H9 (cell line): ENCODE measurements around the gene PLCB1. TPM values are rescaled to one million over a fixed set of nuclear protein-coding genes. Genes with fewer than 3 reads are reported as not detected.
"Not testable (repeated sequence)": the region's sequence is repeated elsewhere in the genome, so short reads cannot be mapped to it uniquely, and the experiment has no call there.

Experiments used
- DNase-seq: peaks from one replicate; pipeline ENCODE4 v3.0.0-alpha.2; 2017
- H2AFZ ChIP-seq: one replicate; pipeline ENCODE4 v1.6.1; 2013; ENCODE audit warnings: mild to moderate bottlenecking, low read length, control low read depth, moderate library complexity
- H2AK5ac ChIP-seq: 2 replicates; pipeline ENCODE4 v1.6.1; 2013; ENCODE audit warnings: low read length, control low read depth, mixed read lengths; ENCODE audit not compliant: insufficient read length
- H2BK120ac ChIP-seq: one replicate; pipeline ENCODE4 v1.6.1; 2013; ENCODE audit warnings: low read depth, mild to moderate bottlenecking, low read length, control low read depth, inconsistent platforms; ENCODE audit not compliant: poor library complexity, severe bottlenecking
- H2BK12ac ChIP-seq: 2 replicates; pipeline ENCODE4 v1.6.1; 2013; ENCODE audit warnings: low read length, control low read depth, mixed read lengths, low read depth; ENCODE audit not compliant: insufficient read length
- H2BK15ac ChIP-seq: 2 replicates; pipeline ENCODE4 v1.6.1; 2013; ENCODE audit warnings: low read depth, low read length, control low read depth
- H2BK20ac ChIP-seq: one replicate; pipeline ENCODE4 v1.6.1; 2013; ENCODE audit warnings: low read depth, mild to moderate bottlenecking, low read length, control low read depth, inconsistent platforms; ENCODE audit not compliant: poor library complexity, severe bottlenecking
- H2BK5ac ChIP-seq: 2 replicates; pipeline ENCODE4 v1.6.1; 2013; ENCODE audit warnings: low read length, control low read depth, mixed read lengths; ENCODE audit not compliant: insufficient read length
- H3K14ac ChIP-seq: 2 replicates; pipeline ENCODE4 v1.6.1; 2013; ENCODE audit warnings: low read length, control low read depth; ENCODE audit not compliant: insufficient read depth
- H3K18ac ChIP-seq: 2 replicates; pipeline ENCODE4 v1.6.1; 2013; ENCODE audit warnings: low read depth, mild to moderate bottlenecking, mixed read lengths, low read length, control low read depth; ENCODE audit not compliant: insufficient read length
- H3K23ac ChIP-seq: 2 replicates; pipeline ENCODE4 v1.6.1; 2013; ENCODE audit warnings: low read length, control low read depth, mixed read lengths, low read depth; ENCODE audit not compliant: insufficient read length
- H3K23me2 ChIP-seq: 2 replicates; pipeline ENCODE4 v1.6.1; 2013; ENCODE audit warnings: low read depth, mild to moderate bottlenecking, mixed read lengths, low read length, control low read depth; ENCODE audit not compliant: insufficient read length, poor library complexity, severe bottlenecking
- H3K27ac ChIP-seq: 2 replicates; pipeline ENCODE4 v1.5.1; 2013; ENCODE audit warnings: low read length, control low read depth, mixed read lengths, low read depth; ENCODE audit not compliant: insufficient read length
- H3K27me3 ChIP-seq: 2 replicates; pipeline ENCODE4 v1.6.1; 2013; ENCODE audit warnings: low read length, control low read depth, inconsistent platforms; ENCODE audit not compliant: insufficient read depth
- H3K4ac ChIP-seq: 2 replicates; pipeline ENCODE4 v1.6.1; 2013; ENCODE audit warnings: low read depth, mild to moderate bottlenecking, control low read depth, inconsistent platforms, low read length, moderate library complexity
- H3K4me1 ChIP-seq: 2 replicates; pipeline ENCODE4 v1.6.1; 2013; ENCODE audit warnings: low read length, control low read depth, inconsistent platforms; ENCODE audit not compliant: insufficient read depth
- H3K4me2 ChIP-seq: 2 replicates; pipeline ENCODE4 v1.6.1; 2013; ENCODE audit warnings: low read length, control low read depth, mixed read lengths; ENCODE audit not compliant: insufficient read length, insufficient read depth
- H3K56ac ChIP-seq: 2 replicates; pipeline ENCODE4 v1.6.1; 2013; ENCODE audit warnings: low read depth, mild to moderate bottlenecking, mixed read lengths, low read length, control low read depth; ENCODE audit not compliant: insufficient read length
- H3K79me1 ChIP-seq: 2 replicates; pipeline ENCODE4 v1.6.1; 2013; ENCODE audit warnings: low read depth, mild to moderate bottlenecking, moderate library complexity, low read length, control low read depth, inconsistent platforms; ENCODE audit not compliant: insufficient read depth, poor library complexity, severe bottlenecking
- H3K79me2 ChIP-seq: 2 replicates; pipeline ENCODE4 v1.6.1; 2013; ENCODE audit warnings: low read length, control low read depth, inconsistent platforms; ENCODE audit not compliant: insufficient read depth
- H3K9ac ChIP-seq: 2 replicates; pipeline ENCODE4 v1.6.1; 2013; ENCODE audit warnings: low read length, control low read depth, mixed read lengths; ENCODE audit not compliant: insufficient read length; ENCODE audit errors: extremely low read depth
- H3K9me3 ChIP-seq: one replicate; pipeline ENCODE4 v1.6.1; 2013; ENCODE audit warnings: low read depth, low read length, inconsistent platforms; ENCODE audit not compliant: control insufficient read depth
- H3T11ph ChIP-seq: one replicate; pipeline ENCODE4 v1.6.1; 2013; ENCODE audit warnings: mild to moderate bottlenecking, low read length, control low read depth, inconsistent platforms
- H4K20me1 ChIP-seq: one replicate; pipeline ENCODE4 v1.6.1; 2013; ENCODE audit not compliant: control insufficient read depth, insufficient read length, insufficient read depth
- H4K5ac ChIP-seq: 2 replicates; pipeline ENCODE4 v1.6.1; 2013; ENCODE audit warnings: low read depth, mild to moderate bottlenecking, mixed read lengths, low read length, control low read depth; ENCODE audit not compliant: insufficient read length
- H4K8ac ChIP-seq: replicated peaks from 2 replicates; pipeline ENCODE4 v1.6.1; 2013; ENCODE audit warnings: low read length, control low read depth, mixed read lengths, low read depth; ENCODE audit not compliant: insufficient read length
- H4K91ac ChIP-seq: 2 replicates; pipeline ENCODE4 v1.6.1; 2013; ENCODE audit warnings: low read depth, mild to moderate bottlenecking, moderate library complexity, mixed read lengths, low read length, control low read depth; ENCODE audit not compliant: insufficient read length
- H3K27ac Mint-ChIP-seq, 3 experiments: 2 replicates in 2 of 3; 3 replicates in 1 of 3; pipeline ENCODE4 v1.8.0; 2020 to 2021; ENCODE audit warnings: mixed read lengths in 3 of 3, mild to moderate bottlenecking in 1 of 3, moderate library complexity in 1 of 3
- H3K27me3 Mint-ChIP-seq: 2 replicates; pipeline ENCODE4 v1.8.0; 2021; ENCODE audit warnings: low read depth, mild to moderate bottlenecking, moderate library complexity, mixed read lengths
- H3K36me3 Mint-ChIP-seq, 3 experiments: 2 replicates in 2 of 3; 3 replicates in 1 of 3; pipeline ENCODE4 v1.8.0; 2020 to 2021; ENCODE audit warnings: low read depth in 3 of 3, mixed read lengths in 3 of 3; ENCODE audit not compliant: insufficient read depth in 1 of 3
- H3K4me1 Mint-ChIP-seq, 2 experiments: 2 replicates each; pipeline ENCODE4 v1.8.0; 2020; ENCODE audit warnings: mixed read lengths in 2 of 2
- H3K4me3 Mint-ChIP-seq, 2 experiments: 2 replicates in 1 of 2; 3 replicates in 1 of 2; pipeline ENCODE4 v1.8.0; 2020 to 2021; ENCODE audit warnings: mild to moderate bottlenecking in 2 of 2, mixed read lengths in 2 of 2, moderate library complexity in 1 of 2
- H3K9me3 Mint-ChIP-seq, 2 experiments: 2 replicates in 1 of 2; 3 replicates in 1 of 2; pipeline ENCODE4 v1.8.0; 2020; ENCODE audit warnings: mild to moderate bottlenecking in 2 of 2, mixed read lengths in 2 of 2, moderate library complexity in 1 of 2
- CTCF ChIP-seq: fragments of 200-600 bp; sonication (generic); conservative IDR thresholded peaks from 3 replicates; pipeline ENCODE4 v1.8.0; 2021; ENCODE audit warnings: antibody characterized with exemption, mild to moderate bottlenecking
- WGBS: extraction: QIAGEN DNeasy Blood & Tissue Kit; methylation state at CpG from one replicate; pipeline ENCODE4 v1.1.7; 2013; ENCODE audit warnings: missing lambda C conversion rate, low lambda C conversion rate, mixed read lengths; ENCODE audit not compliant: insufficient read length; ENCODE audit errors: extremely low coverage; 5-methylcytosine and 5-hydroxymethylcytosine counted together
- total RNA-seq: library from RNA; stranded (reverse); gene quantifications from 2 replicates; pipeline ENCODE4 v1.2.1, GENCODE V29; 2021

The PLCB1 gene
- total RNA-seq, 1 experiment from 2014 or later = 11.5 TPM

GRCh38 chr20:8464368-8464767 is 332.3 kb downstream of the PLCB1 start:
- Histone ChIP-seq H3K14ac (no peak overlapping the region), H2BK15ac (no peak overlapping the region), H3K4me2 (no peak overlapping the region), H3K9me3 (no peaks in the 10 kb centered on the region), H3K27ac (no peak overlapping the region), H2BK20ac (no peak overlapping the region), H4K91ac (no peak overlapping the region), H3K27me3 (no peaks in the 10 kb centered on the region), H2AFZ (no peak overlapping the region), H2AK5ac (no peak overlapping the region), H3K18ac (no peak overlapping the region), H3K23me2 (no peaks in the 10 kb centered on the region), H3T11ph (no peak overlapping the region), H3K79me1 (no peaks in the 10 kb centered on the region), H3K79me2 (no peaks in the 10 kb centered on the region), H2BK12ac (no peak overlapping the region), H3K4me1 (no peaks in the 10 kb centered on the region), H4K5ac (no peak overlapping the region), H3K4ac (no peak overlapping the region), H3K23ac (no peak overlapping the region), H4K20me1 (no peaks in the 10 kb centered on the region), H4K8ac (no peak overlapping the region), H2BK120ac (no peak overlapping the region), H2BK5ac (no peak overlapping the region), H3K56ac (no peak overlapping the region), H3K9ac (no peak overlapping the region)
- Mint-ChIP-seq H3K9me3 (peaks cover 5 to 15% of the 10 kb centered on the region in 2 experiments; a peak in 4 of 5 replicates), H3K4me3 (no peak overlapping the region), H3K4me1 (no peaks in the 10 kb centered on the region), H3K27ac (no peak overlapping the region), H3K27me3 (no peaks in the 10 kb centered on the region), H3K36me3 (peaks cover 0 to 12% (median 2%) of the 10 kb centered on the region in 3 experiments; a peak in 6 of 7 replicates)
- WGBS = no CpG with 5 or more reads among the region's 2 CpGs
- no peak for DNase-seq
- TF ChIP-seq CTCF = no peak

GRCh38 chr20:8466781-8467180 is 334.7 kb downstream of the PLCB1 start:
- not testable (repeated sequence) for H2BK15ac ChIP-seq, H3K9me3 ChIP-seq, H4K5ac ChIP-seq, DNase-seq, H3K4me1 Mint-ChIP-seq, H3K27me3 ChIP-seq, H2BK5ac ChIP-seq, H2BK20ac ChIP-seq, H3K79me2 ChIP-seq, H2BK120ac ChIP-seq, H3K9ac ChIP-seq, H3K14ac ChIP-seq, H2AK5ac ChIP-seq, H3K4me3 Mint-ChIP-seq, H4K91ac ChIP-seq, H3K79me1 ChIP-seq, H3K56ac ChIP-seq, H3T11ph ChIP-seq, H2BK12ac ChIP-seq, H3K27me3 Mint-ChIP-seq, H4K8ac ChIP-seq, H3K18ac ChIP-seq, H3K27ac ChIP-seq, H4K20me1 ChIP-seq, H3K23ac ChIP-seq, H2AFZ ChIP-seq, H3K23me2 ChIP-seq, H3K4ac ChIP-seq, H3K27ac Mint-ChIP-seq, H3K4me2 ChIP-seq, H3K4me1 ChIP-seq
- no CpG with 5 or more reads among the region's 2 CpGs for WGBS
- Mint-ChIP-seq H3K36me3 (peaks cover 0 to 12% (median 2%) of the 10 kb centered on the region in 3 experiments; a peak in 6 of 7 replicates), H3K9me3 (peaks cover 5 to 15% of the 10 kb centered on the region in 2 experiments; a peak in 4 of 5 replicates)
